ENCODE measurements around the gene OR1J1.

The OR1J1 gene, protein sequence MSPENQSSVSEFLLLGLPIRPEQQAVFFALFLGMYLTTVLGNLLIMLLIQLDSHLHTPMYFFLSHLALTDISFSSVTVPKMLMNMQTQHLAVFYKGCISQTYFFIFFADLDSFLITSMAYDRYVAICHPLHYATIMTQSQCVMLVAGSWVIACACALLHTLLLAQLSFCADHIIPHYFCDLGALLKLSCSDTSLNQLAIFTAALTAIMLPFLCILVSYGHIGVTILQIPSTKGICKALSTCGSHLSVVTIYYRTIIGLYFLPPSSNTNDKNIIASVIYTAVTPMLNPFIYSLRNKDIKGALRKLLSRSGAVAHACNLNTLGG

DNA sequence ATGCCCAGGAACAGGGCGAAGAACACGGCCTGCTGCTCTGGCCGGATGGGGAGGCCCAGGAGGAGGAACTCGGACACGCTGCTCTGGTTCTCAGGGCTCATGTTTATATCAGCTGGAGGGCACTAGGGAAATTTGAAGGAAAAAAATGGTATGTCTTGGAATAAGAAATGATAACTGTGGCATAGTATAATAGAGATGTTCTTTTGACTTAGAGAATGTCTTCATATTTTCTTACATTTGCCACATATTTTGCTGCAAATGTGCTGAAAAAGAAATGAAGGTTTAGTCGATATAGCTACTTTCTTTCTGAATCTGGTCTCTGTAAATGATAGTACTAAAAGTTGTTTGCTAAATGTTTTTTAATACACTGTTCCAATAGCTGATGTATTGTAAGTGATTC lies at the start of gene OR1J1:
Gene OR1J1 (minus strand): TSS at position 101 of the 400 bp plus-strand sequence. CDS start 0 bp downstream, at position 101.
- DNase-seq (ENCODE audit: extremely low spot score), result no peak
- no peak for TF ChIP-seq TARDBP (IDR thresholded peaks at IDR 0.05)
- TF ChIP-seq ARNT (IDR thresholded peaks at IDR 0.05), result no peak
- no peak for TF ChIP-seq L3MBTL2 (conservative IDR thresholded peaks at IDR 0.05)
- TF ChIP-seq, protein P1, sequence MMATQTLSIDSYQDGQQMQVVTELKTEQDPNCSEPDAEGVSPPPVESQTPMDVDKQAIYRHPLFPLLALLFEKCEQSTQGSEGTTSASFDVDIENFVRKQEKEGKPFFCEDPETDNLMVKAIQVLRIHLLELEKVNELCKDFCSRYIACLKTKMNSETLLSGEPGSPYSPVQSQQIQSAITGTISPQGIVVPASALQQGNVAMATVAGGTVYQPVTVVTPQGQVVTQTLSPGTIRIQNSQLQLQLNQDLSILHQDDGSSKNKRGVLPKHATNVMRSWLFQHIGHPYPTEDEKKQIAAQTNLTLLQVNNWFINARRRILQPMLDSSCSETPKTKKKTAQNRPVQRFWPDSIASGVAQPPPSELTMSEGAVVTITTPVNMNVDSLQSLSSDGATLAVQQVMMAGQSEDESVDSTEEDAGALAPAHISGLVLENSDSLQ (IDR thresholded peaks at IDR 0.05), result no peak
- TF ChIP-seq LEF1 (IDR thresholded peaks at IDR 0.05; ENCODE audit: borderline replicate concordance), result no peak
- TF ChIP-seq ZNF384 (IDR thresholded peaks at IDR 0.05), result no peak
- no peak for TF ChIP-seq FOXK2 (IDR thresholded peaks at IDR 0.05)
- no peak for TF ChIP-seq HDGF (IDR thresholded peaks at IDR 0.05; ENCODE audit: borderline replicate concordance)
- TF ChIP-seq SUZ12 (IDR thresholded peaks at IDR 0.05), result no peak
- TF ChIP-seq FOXA1 (IDR thresholded peaks at IDR 0.05), result no peak
- TF ChIP-seq NFRKB (IDR thresholded peaks at IDR 0.05), result no peak
- TF ChIP-seq BHLHE40 (IDR thresholded peaks at IDR 0.05; ENCODE audit: borderline replicate concordance), result no peak
- TF ChIP-seq SP1 (IDR thresholded peaks at IDR 0.05), result no peak
- TF ChIP-seq CTBP1 (IDR thresholded peaks at IDR 0.05; ENCODE audit: borderline replicate concordance), result no peak
- no peak for TF ChIP-seq FOXM1 (IDR thresholded peaks at IDR 0.05; ENCODE audit: borderline replicate concordance)
- TF ChIP-seq ELF4 (IDR thresholded peaks at IDR 0.05), result no peak
- CTCF ChIA-PET, result no interaction called here
- POLR2A ChIA-PET, result no interaction called here

DNA sequence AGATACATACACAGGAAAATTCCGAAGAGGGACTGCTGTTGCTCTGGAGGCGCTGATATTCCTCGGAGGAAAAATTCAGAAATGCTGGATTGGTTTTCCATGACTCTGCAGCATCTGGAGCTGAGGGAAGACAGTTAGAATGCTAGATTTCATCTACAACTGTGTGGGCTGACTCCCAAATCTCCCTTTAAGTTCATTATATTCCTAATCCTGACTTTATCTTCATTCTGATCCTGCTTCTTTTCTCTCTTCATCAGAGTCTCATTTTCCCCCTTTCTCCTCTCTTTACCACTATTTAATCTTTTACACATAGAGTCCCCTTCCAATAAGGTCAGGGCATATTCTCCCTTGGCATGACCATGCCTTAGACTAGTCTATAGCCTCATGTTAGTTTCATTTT lies 49.5 kb upstream of the OR1J1 start, which contains the start of gene OR1N1:
Gene OR1N1 (minus strand): TSS at position 101 of the 400 bp plus-strand sequence. CDS start 0 bp downstream, at position 101.
- POLR2A ChIA-PET, result no interaction called here
- CTCF ChIA-PET, result no interaction called here
- TF ChIP-seq ZNF384 (IDR thresholded peaks at IDR 0.05), result no peak
- TF ChIP-seq ELF4 (IDR thresholded peaks at IDR 0.05), result no peak
- TF ChIP-seq, protein P1 (IDR thresholded peaks at IDR 0.05), result no peak
- no peak for DNase-seq (ENCODE audit: extremely low spot score)

DNA sequence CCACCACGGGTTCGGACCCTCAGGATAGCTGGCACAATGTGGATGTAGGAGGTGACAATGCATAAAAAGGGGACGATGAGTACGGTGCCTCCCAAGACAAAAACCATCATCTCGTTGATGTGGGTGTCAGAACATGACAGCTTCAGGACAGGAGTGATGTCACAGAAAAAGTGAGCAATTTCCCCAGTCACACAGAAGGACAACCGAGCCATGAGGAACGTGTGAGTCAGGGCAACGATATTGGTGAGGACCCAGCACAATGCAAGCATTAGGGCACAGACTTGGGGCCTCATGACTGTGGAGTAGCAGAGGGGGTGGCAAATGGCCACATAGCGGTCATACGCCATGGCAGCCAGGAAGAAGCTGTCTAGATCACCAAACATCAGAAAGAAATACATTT lies 48.9 kb upstream of the OR1J1 start:
- CTCF ChIA-PET, result no interaction called here
- no peak for DNase-seq (ENCODE audit: extremely low spot score)
- TF ChIP-seq L3MBTL2 (conservative IDR thresholded peaks at IDR 0.05) (no peak), FOXK2 (IDR thresholded peaks at IDR 0.05) (no peak), CTBP1 (IDR thresholded peaks at IDR 0.05; ENCODE audit: borderline replicate concordance) (no peak), FOXM1 (IDR thresholded peaks at IDR 0.05; ENCODE audit: borderline replicate concordance) (no peak), FOXA1 (IDR thresholded peaks at IDR 0.05) (no peak), LEF1 (IDR thresholded peaks at IDR 0.05; ENCODE audit: borderline replicate concordance) (no peak)
- POLR2A ChIA-PET, result no interaction called here

DNA sequence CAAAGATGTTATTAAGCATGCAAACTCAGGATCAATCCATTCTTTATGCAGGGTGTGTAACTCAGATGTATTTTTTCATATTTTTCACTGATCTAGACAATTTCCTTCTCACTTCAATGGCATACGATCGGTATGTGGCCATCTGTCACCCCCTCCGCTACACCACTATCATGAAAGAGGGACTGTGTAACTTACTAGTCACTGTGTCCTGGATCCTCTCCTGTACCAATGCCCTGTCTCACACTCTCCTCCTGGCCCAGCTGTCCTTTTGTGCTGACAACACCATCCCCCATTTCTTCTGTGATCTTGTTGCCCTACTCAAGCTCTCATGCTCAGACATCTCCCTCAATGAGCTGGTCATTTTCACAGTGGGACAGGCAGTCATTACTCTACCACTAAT lies 41.6 kb upstream of the OR1J1 start:
- DNase-seq (ENCODE audit: extremely low spot score), result no peak
- ChIA-PET CTCF (no interaction called here), POLR2A (no interaction called here)
- TF ChIP-seq, protein P1 (IDR thresholded peaks at IDR 0.05), result no peak
- TF ChIP-seq L3MBTL2 (conservative IDR thresholded peaks at IDR 0.05) (no peak), BHLHE40 (IDR thresholded peaks at IDR 0.05; ENCODE audit: borderline replicate concordance) (no peak), ARNT (IDR thresholded peaks at IDR 0.05) (no peak), FOXK2 (IDR thresholded peaks at IDR 0.05) (no peak), ELF4 (IDR thresholded peaks at IDR 0.05) (no peak), NFRKB (IDR thresholded peaks at IDR 0.05) (no peak), SUZ12 (IDR thresholded peaks at IDR 0.05) (no peak), CTBP1 (IDR thresholded peaks at IDR 0.05; ENCODE audit: borderline replicate concordance) (no peak), FOXM1 (IDR thresholded peaks at IDR 0.05; ENCODE audit: borderline replicate concordance) (no peak), ZNF384 (IDR thresholded peaks at IDR 0.05) (no peak)

DNA sequence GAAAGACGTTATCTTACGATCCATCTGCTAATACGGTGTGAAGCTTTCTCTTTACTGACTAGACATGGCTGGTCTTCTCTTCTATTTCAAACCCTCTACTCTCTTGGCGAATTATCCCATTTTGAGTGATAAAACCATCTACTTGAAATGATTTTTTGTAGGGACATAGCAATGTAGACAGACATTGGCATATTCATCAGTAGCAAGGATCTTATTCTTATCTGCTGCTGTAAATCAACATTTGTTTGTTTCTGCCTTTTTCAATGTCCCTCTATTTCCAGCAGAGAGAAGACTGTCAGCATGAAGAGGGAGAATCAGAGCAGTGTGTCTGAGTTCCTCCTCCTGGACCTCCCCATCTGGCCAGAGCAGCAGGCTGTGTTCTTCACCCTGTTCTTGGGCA lies 41.1 kb upstream of the OR1J1 start, which contains the start of gene OR1J4:
Gene OR1J4 (plus strand): TSS at position 301 of the 400 bp plus-strand sequence. CDS start 0 bp downstream, at position 301.
- CTCF ChIA-PET, result no interaction called here
- no peak for DNase-seq (ENCODE audit: extremely low spot score)
- POLR2A ChIA-PET, result no interaction called here
- TF ChIP-seq TARDBP (IDR thresholded peaks at IDR 0.05) (no peak), ARNT (IDR thresholded peaks at IDR 0.05) (no peak), SUZ12 (IDR thresholded peaks at IDR 0.05) (no peak), HDGF (IDR thresholded peaks at IDR 0.05; ENCODE audit: borderline replicate concordance) (no peak), SP1 (IDR thresholded peaks at IDR 0.05) (no peak), BHLHE40 (IDR thresholded peaks at IDR 0.05; ENCODE audit: borderline replicate concordance) (no peak), ELF4 (IDR thresholded peaks at IDR 0.05) (no peak)
- TF ChIP-seq, protein P1 (IDR thresholded peaks at IDR 0.05), result no peak

DNA sequence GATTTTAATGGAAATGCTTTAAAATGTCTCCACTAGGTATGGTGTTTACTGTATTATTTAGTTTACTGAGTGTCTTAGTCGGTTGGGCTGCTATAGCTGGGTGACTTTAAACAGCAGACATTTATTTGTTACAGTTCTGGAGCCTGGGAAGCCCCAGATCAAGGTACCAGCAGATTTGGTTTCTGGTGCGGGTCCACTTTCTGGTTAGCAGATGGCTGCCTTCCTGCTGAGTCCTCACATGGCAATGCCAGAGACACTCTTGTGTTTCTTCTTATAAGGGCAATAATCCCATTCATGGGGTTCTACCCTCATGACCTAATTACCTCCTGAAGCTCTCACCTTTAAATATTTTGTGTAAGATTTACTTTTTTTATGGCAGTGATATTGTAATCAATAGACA lies 40.5 kb upstream of the OR1J1 start:
- DNase-seq (ENCODE audit: extremely low spot score), result no peak
- TF ChIP-seq SUZ12 (IDR thresholded peaks at IDR 0.05) (no peak), SP1 (IDR thresholded peaks at IDR 0.05) (no peak), HDGF (IDR thresholded peaks at IDR 0.05; ENCODE audit: borderline replicate concordance) (no peak), LEF1 (IDR thresholded peaks at IDR 0.05; ENCODE audit: borderline replicate concordance) (no peak), NFRKB (IDR thresholded peaks at IDR 0.05) (no peak), BHLHE40 (IDR thresholded peaks at IDR 0.05; ENCODE audit: borderline replicate concordance) (no peak)
- TF ChIP-seq, protein P1 (IDR thresholded peaks at IDR 0.05), result no peak
- CTCF ChIA-PET, result no interaction called here
- POLR2A ChIA-PET, result no interaction called here
